HepG2 (cell line): ENCODE data around the gene CASKIN2. TPM values are rescaled to one million over a fixed set of nuclear protein-coding genes. Genes with fewer than 3 reads are reported as not detected.

ENCODE experiments used
- ATF2 ChIP-seq: sonication (generic); formaldehyde crosslinking; IDR thresholded peaks from 2 replicates; pipeline ENCODE4 v1.4.0; 2020; ENCODE audit warnings: missing genetic modification reagents
- CHD4 ChIP-seq: fragments of 200-600 bp; sonication (generic); IDR thresholded peaks from 2 replicates; pipeline ENCODE4 v1.7.0; 2017; ENCODE audit warnings: mild to moderate bottlenecking, low read length, borderline replicate concordance
- HNRNPL ChIP-seq: fragments of 200-400 bp; formaldehyde crosslinking; IDR thresholded peaks from 2 replicates; pipeline ENCODE4 v1.6.1; 2017; ENCODE audit warnings: mild to moderate bottlenecking, low read depth, low read length
- KAT7 ChIP-seq: IDR thresholded peaks from 2 replicates; pipeline ENCODE4 v1.6.1; 2018; ENCODE audit warnings: borderline replicate concordance, missing compliant biosample characterization
- MAFF ChIP-seq: IDR thresholded peaks from 2 replicates; pipeline ENCODE4 v1.6.1; 2011; ENCODE audit warnings: low read depth, low read length, improper control_type of control experiment
- PRDM10 ChIP-seq: sonication (generic); formaldehyde crosslinking; IDR thresholded peaks from 2 replicates; pipeline ENCODE4 v1.4.0; 2020; ENCODE audit warnings: low read depth, missing genetic modification reagents
- RAD51 ChIP-seq: fragments of 450-650 bp; IDR thresholded peaks from 2 replicates; pipeline ENCODE4 v1.6.1; 2016; ENCODE audit warnings: borderline replicate concordance
- RNF2 ChIP-seq: fragments of 450-650 bp; conservative IDR thresholded peaks from 2 replicates; pipeline ENCODE4 v1.6.1; 2016; ENCODE audit warnings: low read depth
- RXRA ChIP-seq: sonication (generic); formaldehyde crosslinking; IDR thresholded peaks from 2 replicates; pipeline ENCODE4 v1.5.1; 2020; ENCODE audit warnings: missing genetic modification reagents
- SNRNP70 ChIP-seq: fragments of 200-400 bp; formaldehyde crosslinking; IDR thresholded peaks from 2 replicates; pipeline ENCODE4 v1.6.1; 2017; ENCODE audit warnings: mild to moderate bottlenecking, low read depth, low read length, moderate library complexity
- SRY ChIP-seq: sonication (generic); formaldehyde crosslinking; IDR thresholded peaks from 2 replicates; pipeline ENCODE4 v1.8.0; 2022; ENCODE audit warnings: mild to moderate bottlenecking, missing genetic modification reagents
- ZC3H13 ChIP-seq: sonication (generic); formaldehyde crosslinking; IDR thresholded peaks from 2 replicates; pipeline ENCODE4 v1.8.1; 2023; ENCODE audit warnings: mild to moderate bottlenecking, missing genetic modification reagents, moderate library complexity
- ZC3H4 ChIP-seq: sonication (generic); formaldehyde crosslinking; IDR thresholded peaks from 2 replicates; pipeline ENCODE4 v1.4.0; 2020; ENCODE audit warnings: missing genetic modification reagents, borderline replicate concordance
- ZKSCAN1 ChIP-seq: fragments of 150-350 bp; IDR thresholded peaks from 2 replicates; pipeline ENCODE4 v1.6.1; 2014; ENCODE audit warnings: low read length
- ZNF33A ChIP-seq: sonication (generic); formaldehyde crosslinking; IDR thresholded peaks from 2 replicates; pipeline ENCODE4 v1.5.1; 2020; ENCODE audit warnings: missing genetic modification reagents, mild to moderate bottlenecking, moderate library complexity, borderline replicate concordance
- ZNF367 ChIP-seq: sonication (generic); formaldehyde crosslinking; IDR thresholded peaks from 2 replicates; pipeline ENCODE4 v1.4.0; 2020; ENCODE audit warnings: missing genetic modification reagents, borderline replicate concordance
- ZNF549 ChIP-seq: sonication (generic); formaldehyde crosslinking; IDR thresholded peaks from 2 replicates; pipeline ENCODE4 v1.5.0; 2020; ENCODE audit warnings: missing genetic modification reagents
- ZNF652 ChIP-seq: IDR thresholded peaks from 2 replicates; pipeline ENCODE4 v1.6.1; 2016; ENCODE audit warnings: low read depth, borderline replicate concordance
- ZNF7 ChIP-seq: IDR thresholded peaks from 2 replicates; pipeline ENCODE4 v1.6.1; 2016; ENCODE audit warnings: missing biosample characterization, missing genetic modification reagents
- ZNF703 ChIP-seq: sonication (generic); formaldehyde crosslinking; IDR thresholded peaks from 2 replicates; pipeline ENCODE4 v1.5.1; 2020; ENCODE audit warnings: missing genetic modification reagents, mild to moderate bottlenecking, moderate library complexity, borderline replicate concordance
- ZNF710 ChIP-seq: sonication (generic); formaldehyde crosslinking; IDR thresholded peaks from 2 replicates; pipeline ENCODE4 v1.5.0; 2020; ENCODE audit warnings: mild to moderate bottlenecking, missing genetic modification reagents, borderline replicate concordance
- ZNF740 ChIP-seq: sonication (generic); formaldehyde crosslinking; IDR thresholded peaks from 2 replicates; pipeline ENCODE4 v1.4.0; 2020; ENCODE audit warnings: missing genetic modification reagents
- ZNF839 ChIP-seq: sonication (generic); formaldehyde crosslinking; IDR thresholded peaks from 2 replicates; pipeline ENCODE4 v1.4.0; 2020; ENCODE audit warnings: missing genetic modification reagents, mild to moderate bottlenecking, borderline replicate concordance
- polyA plus RNA-seq, 8 experiments: library from polyadenylated mRNA; depleted of rRNA in 3 of 8; stranded (reverse) in 7 of 8; unstranded in 1 of 8; fragments of >200 nt; fragmentation: Illumina TruSeq in 4 of 8; extraction: Trizol in 4 of 8; gene quantifications; 2 replicates each; pipeline versions ENCODE4 v1.2.1 to v1.2.3, GENCODE V29; 2011 to 2016; ENCODE audit warnings: low read depth in 4 of 8, missing spikeins in 1 of 8, mixed read lengths in 1 of 8; ENCODE audit not compliant: insufficient read depth in 1 of 8
- total RNA-seq, 5 experiments: library from RNA; depleted of rRNA; stranded (reverse); fragments of >200 nt; fragmentation: Illumina TruSeq; extraction: Trizol; gene quantifications; 2 replicates each; pipeline ENCODE4 v1.2.3, GENCODE V29; 2016; ENCODE audit warnings: low read depth in 1 of 5

The CASKIN2 gene
- total and polyA plus RNA-seq, 2 of the 13 experiments (the other 11 are each of a cell fraction or from before 2014, with no cell fraction given): 5.2 to 7.8 TPM

- TF ChIP-seq ZNF710 (CRISPR knock-in tag) (no peak), RNF2 (no peak), HNRNPL (no peak), MAFF (no peak), ZNF652 (CRISPR knock-in tag) (0 out of 2 replicates have a peak, but pooled peaks have one; percentile 29), ZNF740 (CRISPR knock-in tag) (no peak), ZNF839 (CRISPR knock-in tag) (no peak), ZNF703 (CRISPR knock-in tag) (no peak), RAD51 (peak; percentile 63; the same call in 1 of the 2 replicates), CHD4 (peak; percentile 56; the same call in 1 of the 2 replicates), SNRNP70 (no peak), PRDM10 (CRISPR knock-in tag) (peak; percentile 62; the same call in 1 of the 2 replicates), ZNF33A (CRISPR knock-in tag) (no peak), SRY (CRISPR knock-in tag) (no peak), ATF2 (no peak), RXRA (CRISPR knock-in tag) (peak; percentile 79; the same call in 1 of the 2 replicates), ZNF367 (CRISPR knock-in tag) (no peak), ZNF7 (no peak), ZC3H4 (CRISPR knock-in tag) (no peak), ZNF549 (CRISPR knock-in tag) (no peak), ZC3H13 (CRISPR knock-in tag) (no peak), ZKSCAN1 (no peak), KAT7 (CRISPR knock-in tag) (no peak; the same call in 1 of the 2 replicates)
These were observed 55.6 kb downstream of the CASKIN2 start (continued) for GRCh38 chr17:75459590-75460267.
